ENCODE data around the gene ANXA5. TPM values are rescaled to one million over a fixed set of nuclear protein-coding genes. Genes with fewer than 3 reads are reported as not detected.
A peak's percentile ranks its signal among the peaks of the same experiment; 100 is the strongest.

Gene ANXA5
- total RNA-seq, 4 donors from 2014 or later: 59.2 to 181 (median 88.0) TPM

- ATAC-seq (peak; percentile 87 to 89), DNase-seq (peak; percentile 63 to 77)
- Histone ChIP-seq H3K9me3 (no peaks in the 10 kb centered on the region), H3K27ac (peak overlapping the region; percentile 62 to 76 (median 64)), H3K36me3 (no peaks in the 10 kb centered on the region), H3K4me1 (peaks cover 0 to 3% of the 10 kb centered on the region in 2 donors), H3K27me3 (no peaks in the 10 kb centered on the region), H3K4me3 (peak overlapping the region; percentile 22 to 48 (median 28))
- in situ Hi-C loops (cut with MboI; ENCODE audit: low sequenced_read_pairs in 4 of 4) (no loop called here), intact Hi-C loops (cut with DNase I; ENCODE audit: low total_unique reads) (loop anchor here (2.0 kb wide), 1 partner anchor 15 kb away; the partner anchor contains the start of gene ANXA5)
- TF ChIP-seq POLR2A (IDR thresholded peaks at IDR 0.05) (peak in 1 of 2 donors; percentile 44), CTCF (IDR thresholded peaks at IDR 0.05 in 4 of 5, conservative IDR thresholded peaks at IDR 0.05 in 1 of 5) (no peak)
Measured at GRCh38 chr4:121711263-121712000, 14.7 kb upstream of the ANXA5 start.

GRCh38 chr4:121709766-121710405 lies 13.1 kb upstream of the ANXA5 start:
- TF ChIP-seq CTCF (IDR thresholded peaks at IDR 0.05 in 4 of 5, conservative IDR thresholded peaks at IDR 0.05 in 1 of 5): no peak
- no peak for TF ChIP-seq POLR2A (IDR thresholded peaks at IDR 0.05)
- no peak overlapping the region for H3K27ac ChIP-seq
- intact Hi-C loops (cut with DNase I; ENCODE audit: low total_unique reads): loop anchor here (2.0 kb wide), 1 partner anchor 13 kb away; the partner anchor contains the start of gene ANXA5
- in situ Hi-C loops (cut with MboI; ENCODE audit: low sequenced_read_pairs in 4 of 4): no loop called here
- peaks cover 0 to 3% of the 10 kb centered on the region in 2 donors for H3K4me1 ChIP-seq
- no peaks in the 10 kb centered on the region for H3K36me3 ChIP-seq
- no peak for DNase-seq
- no peaks in the 10 kb centered on the region for H3K27me3 ChIP-seq
- ATAC-seq: no peak
- no peaks in the 10 kb centered on the region for H3K9me3 ChIP-seq
- H3K4me3 ChIP-seq: no peak overlapping the region

GRCh38 chr4:121707344-121707743 lies 10.6 kb upstream of the ANXA5 start:
- no peaks in the 10 kb centered on the region for H3K27me3 ChIP-seq
- H3K27ac ChIP-seq: no peak overlapping the region
- DNase-seq (no peak), ATAC-seq (no peak)
- no peak overlapping the region for H3K4me3 ChIP-seq
- no peaks in the 10 kb centered on the region for H3K9me3 ChIP-seq
- intact Hi-C loops (cut with DNase I; ENCODE audit: low total_unique reads): no loop called here
- peaks cover 0 to 3% of the 10 kb centered on the region in 2 donors for H3K4me1 ChIP-seq
- in situ Hi-C loops (cut with MboI; ENCODE audit: low sequenced_read_pairs in 4 of 4): no loop called here
- TF ChIP-seq CTCF (IDR thresholded peaks at IDR 0.05 in 4 of 5, conservative IDR thresholded peaks at IDR 0.05 in 1 of 5) (no peak), POLR2A (IDR thresholded peaks at IDR 0.05) (no peak)
- no peaks in the 10 kb centered on the region for H3K36me3 ChIP-seq

GRCh38 chr4:121706595-121707021 lies 9.8 kb upstream of the ANXA5 start:
- H3K27me3 ChIP-seq: no peaks in the 10 kb centered on the region
- H3K4me3 ChIP-seq: no peak overlapping the region
- H3K36me3 ChIP-seq: no peaks in the 10 kb centered on the region
- no peak overlapping the region for H3K27ac ChIP-seq
- in situ Hi-C loops (cut with MboI; ENCODE audit: low sequenced_read_pairs in 4 of 4): no loop called here
- TF ChIP-seq POLR2A (IDR thresholded peaks at IDR 0.05) (no peak), CTCF (IDR thresholded peaks at IDR 0.05 in 4 of 5, conservative IDR thresholded peaks at IDR 0.05 in 1 of 5) (no peak)
- H3K4me1 ChIP-seq: peaks cover 0 to 3% of the 10 kb centered on the region in 2 donors
- ATAC-seq (no peak), DNase-seq (no peak)
- no peaks in the 10 kb centered on the region for H3K9me3 ChIP-seq
- intact Hi-C loops (cut with DNase I; ENCODE audit: low total_unique reads): no loop called here
